GM23338 (cell line): ENCODE measurements around the gene SPTBN4. TPM values are rescaled to one million over a fixed set of nuclear protein-coding genes. Genes with fewer than 3 reads are reported as not detected.

Source experiments
- ATAC-seq: fragments of 200-7000 bp; cut with Tn5 transposase; 3 replicates; pipeline ENCODE4 v1.9.1; 2020
- DNase-seq: peaks from one replicate; pipeline ENCODE4 v3.0.0-alpha.2; 2015; ENCODE audit warnings: low spot score
- H2AFZ ChIP-seq: fragments of 200-600 bp; sonication (generic); 2 replicates; pipeline ENCODE4 v1.8.0; 2016; ENCODE audit warnings: antibody characterized with exemption, mild to moderate bottlenecking, moderate library complexity
- H3F3A ChIP-seq: fragments of 200-600 bp; sonication (generic); replicated peaks from 2 replicates; pipeline ENCODE4 v1.8.0; 2017; ENCODE audit warnings: antibody characterized with exemption, mixed run types, low read depth
- H3K27ac ChIP-seq: fragments of 200-600 bp; sonication (generic); 2 replicates; pipeline ENCODE4 v1.6.1; 2016; ENCODE audit warnings: low read depth
- H3K27me3 ChIP-seq: fragments of 200-600 bp; sonication (generic); 2 replicates; pipeline ENCODE4 v1.8.0; 2016; ENCODE audit warnings: mild to moderate bottlenecking, mixed run types, moderate library complexity; ENCODE audit not compliant: insufficient read depth
- H3K36me3 ChIP-seq: fragments of 200-600 bp; sonication (generic); 2 replicates; pipeline ENCODE4 v1.8.0; 2016; ENCODE audit warnings: mild to moderate bottlenecking; ENCODE audit not compliant: insufficient read depth
- H3K4me1 ChIP-seq: fragments of 200-600 bp; sonication (generic); 2 replicates; pipeline ENCODE4 v1.8.0; 2016; ENCODE audit warnings: mild to moderate bottlenecking, moderate library complexity; ENCODE audit not compliant: insufficient read depth
- H3K4me2 ChIP-seq: fragments of 200-600 bp; sonication (generic); 2 replicates; pipeline ENCODE4 v1.7.1; 2017; ENCODE audit warnings: mixed run types
- H3K4me3 ChIP-seq: fragments of 200-600 bp; sonication (generic); 2 replicates; pipeline ENCODE4 v1.6.1; 2016; ENCODE audit warnings: mixed run types
- H3K79me2 ChIP-seq: fragments of 200-600 bp; sonication (generic); replicated peaks from 2 replicates; pipeline ENCODE4 v1.8.0; 2017; ENCODE audit warnings: mild to moderate bottlenecking; ENCODE audit not compliant: insufficient read depth
- H3K9me2 ChIP-seq: fragments of 200-600 bp; sonication (generic); 2 replicates; pipeline ENCODE4 v1.8.0; 2017; ENCODE audit not compliant: insufficient read depth
- H4K20me1 ChIP-seq: fragments of 200-600 bp; sonication (generic); replicated peaks from 2 replicates; pipeline ENCODE4 v1.8.0; 2017; ENCODE audit warnings: mild to moderate bottlenecking; ENCODE audit not compliant: insufficient read depth
- H3K27ac Mint-ChIP-seq: 2 replicates; pipeline ENCODE4 v1.8.0; 2020; ENCODE audit warnings: inconsistent platforms, mild to moderate bottlenecking, moderate library complexity, mixed read lengths
- H3K27me3 Mint-ChIP-seq: 3 replicates; pipeline ENCODE4 v1.8.0; 2022; ENCODE audit warnings: low read depth, mild to moderate bottlenecking, moderate library complexity, mixed read lengths, inconsistent platforms; ENCODE audit not compliant: insufficient read depth, poor library complexity
- H3K36me3 Mint-ChIP-seq: 3 replicates; pipeline ENCODE4 v1.8.0; 2021; ENCODE audit warnings: low read depth, mild to moderate bottlenecking, inconsistent platforms, moderate library complexity, mixed read lengths
- H3K4me1 Mint-ChIP-seq: 3 replicates; pipeline ENCODE4 v1.8.0; 2020; ENCODE audit warnings: mild to moderate bottlenecking, inconsistent platforms, mixed read lengths
- H3K4me3 Mint-ChIP-seq: 3 replicates; pipeline ENCODE4 v1.8.0; 2021; ENCODE audit warnings: moderate library complexity, mild to moderate bottlenecking, inconsistent platforms, mixed read lengths
- H3K9me3 Mint-ChIP-seq: 3 replicates; pipeline ENCODE4 v1.8.0; 2020; ENCODE audit warnings: moderate library complexity, mild to moderate bottlenecking, inconsistent platforms, mixed read lengths
- CREB1 ChIP-seq: fragments of 250-450 bp; sonication (Bioruptor Pico); IDR thresholded peaks from 2 replicates; pipeline ENCODE4 v1.5.0; 2020; ENCODE audit warnings: low read depth, mild to moderate bottlenecking, moderate library complexity
- EZH2 ChIP-seq: fragments of 200-600 bp; sonication (generic); IDR thresholded peaks from one replicate; pipeline ENCODE4 v1.8.0; 2017; ENCODE audit warnings: antibody characterized with exemption, mild to moderate bottlenecking, low read depth; ENCODE audit not compliant: unreplicated experiment
- EZH2phosphoT487 ChIP-seq: fragments of 200-600 bp; sonication (generic); IDR thresholded peaks from one replicate; pipeline ENCODE4 v1.8.1; 2018; ENCODE audit warnings: antibody characterized with exemption; ENCODE audit not compliant: unreplicated experiment
- POLR2AphosphoS5 ChIP-seq: IDR thresholded peaks from 2 replicates; pipeline ENCODE4 v1.6.1; 2016; ENCODE audit warnings: antibody characterized with exemption, low read depth
- STAT1 ChIP-seq: IDR thresholded peaks from one replicate; pipeline ENCODE4 v1.6.1; 2016; ENCODE audit warnings: antibody characterized with exemption; ENCODE audit not compliant: unreplicated experiment
- ZNF114 ChIP-seq: fragments of 250-450 bp; sonication (Bioruptor Pico); IDR thresholded peaks from 2 replicates; pipeline ENCODE4 v1.5.0; 2020; ENCODE audit warnings: mild to moderate bottlenecking, moderate library complexity
- ZNF331 ChIP-seq: fragments of 250-450 bp; sonication (Bioruptor Pico); IDR thresholded peaks from 2 replicates; pipeline ENCODE4 v1.5.0; 2020; ENCODE audit warnings: low read depth, mild to moderate bottlenecking, moderate library complexity
- polyA plus RNA-seq: library from polyadenylated mRNA; unstranded; fragments of >200 nt; fragmentation: Nextera tagmentation; extraction: Ambion mirVana; gene quantifications from 2 replicates; pipeline ENCODE4 v1.2.1, GENCODE V29; 2016
- total RNA-seq: library from RNA; depleted of rRNA; stranded (reverse); fragments of >200 nt; shearing (Covaris generic); gene quantifications from 2 replicates; pipeline ENCODE4 v1.2.3, GENCODE V29; 2014
- TF ChIP-seq, protein P1 (sequence below), 2 experiments: fragments of 200-600 bp in 1 of 2; sonication (generic) in 1 of 2; conservative IDR thresholded peaks; 2 replicates each; pipeline versions ENCODE4 v1.5.1 to v1.6.1; 2016 to 2017; ENCODE audit warnings: antibody characterized with exemption in 2 of 2, low read depth in 2 of 2, mild to moderate bottlenecking in 2 of 2, moderate library complexity in 1 of 2
- TF ChIP-seq, protein P2 (sequence below): fragments of 250-450 bp; sonication (Bioruptor Pico); IDR thresholded peaks from 2 replicates; pipeline ENCODE4 v1.5.0; 2020; ENCODE audit warnings: mild to moderate bottlenecking, moderate library complexity

SPTBN4 gene
- total and polyA plus RNA-seq, 2 experiments from 2014 or later = 1.6 to 2.3 TPM

DNA sequence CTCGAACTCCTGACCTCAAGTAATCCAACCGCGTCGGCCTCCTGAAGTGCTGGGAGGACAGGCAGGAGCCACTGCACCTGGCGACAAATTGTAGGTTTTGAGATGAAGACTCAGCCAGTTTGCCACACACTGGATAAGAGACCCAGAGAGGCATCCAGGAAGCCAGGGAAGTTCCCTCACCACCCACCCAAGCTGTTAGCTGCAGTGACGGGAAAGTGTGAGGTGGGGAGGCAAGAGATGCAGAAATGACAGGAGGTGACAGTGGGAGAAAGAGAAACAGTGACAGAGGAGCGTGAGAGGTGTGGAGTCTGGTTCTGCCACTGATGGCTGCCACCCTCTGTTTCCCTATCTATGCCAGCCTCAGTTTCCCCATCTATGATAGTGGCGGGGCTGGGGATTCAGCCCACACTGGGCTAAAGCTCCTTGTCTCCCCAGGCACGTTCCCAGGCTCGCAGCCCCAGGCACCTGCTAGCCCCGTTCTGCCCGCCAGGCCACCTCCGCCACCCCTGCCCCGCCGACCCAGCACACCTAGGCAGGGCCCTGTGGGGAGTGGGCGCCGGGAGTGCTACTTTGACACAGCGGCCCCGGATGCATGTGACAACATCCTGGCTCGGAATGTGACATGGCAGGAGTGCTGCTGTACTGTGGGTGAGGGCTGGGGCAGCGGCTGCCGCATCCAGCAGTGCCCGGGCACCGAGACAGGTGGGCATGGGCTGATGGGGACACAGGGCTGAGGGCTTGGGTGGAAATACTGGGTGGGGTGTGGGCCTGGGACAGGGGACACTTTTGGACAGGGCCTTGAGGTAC is 155.4 kb downstream of the SPTBN4 start:
- Histone ChIP-seq H3K27ac (no peak overlapping the region), H3K9me2 (no peaks in the 10 kb centered on the region), H3K36me3 (peaks cover 12% of the 10 kb centered on the region; the same call in 1 of the 2 replicates), H3F3A (peaks cover 9% of the 10 kb centered on the region; the same call in 1 of the 2 replicates), H4K20me1 (peaks cover 2% of the 10 kb centered on the region; the same call in 1 of the 2 replicates), H3K4me1 (peaks cover 11% of the 10 kb centered on the region), H3K4me3 (no peak overlapping the region), H2AFZ (no peak overlapping the region), H3K27me3 (no peaks in the 10 kb centered on the region), H3K79me2 (no peaks in the 10 kb centered on the region), H3K4me2 (no peak overlapping the region)
- Mint-ChIP-seq H3K27ac (no peak overlapping the region), H3K36me3 (peaks cover 45% of the 10 kb centered on the region), H3K27me3 (peaks cover 9% of the 10 kb centered on the region), H3K4me3 (no peak overlapping the region), H3K4me1 (peaks cover 16% of the 10 kb centered on the region), H3K9me3 (no peaks in the 10 kb centered on the region; the same call in 2 of the 3 replicates)
- ATAC-seq (no peak), DNase-seq (no peak)
- TF ChIP-seq EZH2 (no peak), CREB1 (no peak), STAT1 (no peak), POLR2AphosphoS5 (no peak), ZNF331 (CRISPR knock-in tag) (no peak), ZNF114 (no peak), EZH2phosphoT487 (no peak)
- TF ChIP-seq, protein P1, sequence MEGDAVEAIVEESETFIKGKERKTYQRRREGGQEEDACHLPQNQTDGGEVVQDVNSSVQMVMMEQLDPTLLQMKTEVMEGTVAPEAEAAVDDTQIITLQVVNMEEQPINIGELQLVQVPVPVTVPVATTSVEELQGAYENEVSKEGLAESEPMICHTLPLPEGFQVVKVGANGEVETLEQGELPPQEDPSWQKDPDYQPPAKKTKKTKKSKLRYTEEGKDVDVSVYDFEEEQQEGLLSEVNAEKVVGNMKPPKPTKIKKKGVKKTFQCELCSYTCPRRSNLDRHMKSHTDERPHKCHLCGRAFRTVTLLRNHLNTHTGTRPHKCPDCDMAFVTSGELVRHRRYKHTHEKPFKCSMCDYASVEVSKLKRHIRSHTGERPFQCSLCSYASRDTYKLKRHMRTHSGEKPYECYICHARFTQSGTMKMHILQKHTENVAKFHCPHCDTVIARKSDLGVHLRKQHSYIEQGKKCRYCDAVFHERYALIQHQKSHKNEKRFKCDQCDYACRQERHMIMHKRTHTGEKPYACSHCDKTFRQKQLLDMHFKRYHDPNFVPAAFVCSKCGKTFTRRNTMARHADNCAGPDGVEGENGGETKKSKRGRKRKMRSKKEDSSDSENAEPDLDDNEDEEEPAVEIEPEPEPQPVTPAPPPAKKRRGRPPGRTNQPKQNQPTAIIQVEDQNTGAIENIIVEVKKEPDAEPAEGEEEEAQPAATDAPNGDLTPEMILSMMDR (conservative IDR thresholded peaks at IDR 0.05; ENCODE audit: low read depth in 2 of 2) = no peak
- TF ChIP-seq, protein P2, sequence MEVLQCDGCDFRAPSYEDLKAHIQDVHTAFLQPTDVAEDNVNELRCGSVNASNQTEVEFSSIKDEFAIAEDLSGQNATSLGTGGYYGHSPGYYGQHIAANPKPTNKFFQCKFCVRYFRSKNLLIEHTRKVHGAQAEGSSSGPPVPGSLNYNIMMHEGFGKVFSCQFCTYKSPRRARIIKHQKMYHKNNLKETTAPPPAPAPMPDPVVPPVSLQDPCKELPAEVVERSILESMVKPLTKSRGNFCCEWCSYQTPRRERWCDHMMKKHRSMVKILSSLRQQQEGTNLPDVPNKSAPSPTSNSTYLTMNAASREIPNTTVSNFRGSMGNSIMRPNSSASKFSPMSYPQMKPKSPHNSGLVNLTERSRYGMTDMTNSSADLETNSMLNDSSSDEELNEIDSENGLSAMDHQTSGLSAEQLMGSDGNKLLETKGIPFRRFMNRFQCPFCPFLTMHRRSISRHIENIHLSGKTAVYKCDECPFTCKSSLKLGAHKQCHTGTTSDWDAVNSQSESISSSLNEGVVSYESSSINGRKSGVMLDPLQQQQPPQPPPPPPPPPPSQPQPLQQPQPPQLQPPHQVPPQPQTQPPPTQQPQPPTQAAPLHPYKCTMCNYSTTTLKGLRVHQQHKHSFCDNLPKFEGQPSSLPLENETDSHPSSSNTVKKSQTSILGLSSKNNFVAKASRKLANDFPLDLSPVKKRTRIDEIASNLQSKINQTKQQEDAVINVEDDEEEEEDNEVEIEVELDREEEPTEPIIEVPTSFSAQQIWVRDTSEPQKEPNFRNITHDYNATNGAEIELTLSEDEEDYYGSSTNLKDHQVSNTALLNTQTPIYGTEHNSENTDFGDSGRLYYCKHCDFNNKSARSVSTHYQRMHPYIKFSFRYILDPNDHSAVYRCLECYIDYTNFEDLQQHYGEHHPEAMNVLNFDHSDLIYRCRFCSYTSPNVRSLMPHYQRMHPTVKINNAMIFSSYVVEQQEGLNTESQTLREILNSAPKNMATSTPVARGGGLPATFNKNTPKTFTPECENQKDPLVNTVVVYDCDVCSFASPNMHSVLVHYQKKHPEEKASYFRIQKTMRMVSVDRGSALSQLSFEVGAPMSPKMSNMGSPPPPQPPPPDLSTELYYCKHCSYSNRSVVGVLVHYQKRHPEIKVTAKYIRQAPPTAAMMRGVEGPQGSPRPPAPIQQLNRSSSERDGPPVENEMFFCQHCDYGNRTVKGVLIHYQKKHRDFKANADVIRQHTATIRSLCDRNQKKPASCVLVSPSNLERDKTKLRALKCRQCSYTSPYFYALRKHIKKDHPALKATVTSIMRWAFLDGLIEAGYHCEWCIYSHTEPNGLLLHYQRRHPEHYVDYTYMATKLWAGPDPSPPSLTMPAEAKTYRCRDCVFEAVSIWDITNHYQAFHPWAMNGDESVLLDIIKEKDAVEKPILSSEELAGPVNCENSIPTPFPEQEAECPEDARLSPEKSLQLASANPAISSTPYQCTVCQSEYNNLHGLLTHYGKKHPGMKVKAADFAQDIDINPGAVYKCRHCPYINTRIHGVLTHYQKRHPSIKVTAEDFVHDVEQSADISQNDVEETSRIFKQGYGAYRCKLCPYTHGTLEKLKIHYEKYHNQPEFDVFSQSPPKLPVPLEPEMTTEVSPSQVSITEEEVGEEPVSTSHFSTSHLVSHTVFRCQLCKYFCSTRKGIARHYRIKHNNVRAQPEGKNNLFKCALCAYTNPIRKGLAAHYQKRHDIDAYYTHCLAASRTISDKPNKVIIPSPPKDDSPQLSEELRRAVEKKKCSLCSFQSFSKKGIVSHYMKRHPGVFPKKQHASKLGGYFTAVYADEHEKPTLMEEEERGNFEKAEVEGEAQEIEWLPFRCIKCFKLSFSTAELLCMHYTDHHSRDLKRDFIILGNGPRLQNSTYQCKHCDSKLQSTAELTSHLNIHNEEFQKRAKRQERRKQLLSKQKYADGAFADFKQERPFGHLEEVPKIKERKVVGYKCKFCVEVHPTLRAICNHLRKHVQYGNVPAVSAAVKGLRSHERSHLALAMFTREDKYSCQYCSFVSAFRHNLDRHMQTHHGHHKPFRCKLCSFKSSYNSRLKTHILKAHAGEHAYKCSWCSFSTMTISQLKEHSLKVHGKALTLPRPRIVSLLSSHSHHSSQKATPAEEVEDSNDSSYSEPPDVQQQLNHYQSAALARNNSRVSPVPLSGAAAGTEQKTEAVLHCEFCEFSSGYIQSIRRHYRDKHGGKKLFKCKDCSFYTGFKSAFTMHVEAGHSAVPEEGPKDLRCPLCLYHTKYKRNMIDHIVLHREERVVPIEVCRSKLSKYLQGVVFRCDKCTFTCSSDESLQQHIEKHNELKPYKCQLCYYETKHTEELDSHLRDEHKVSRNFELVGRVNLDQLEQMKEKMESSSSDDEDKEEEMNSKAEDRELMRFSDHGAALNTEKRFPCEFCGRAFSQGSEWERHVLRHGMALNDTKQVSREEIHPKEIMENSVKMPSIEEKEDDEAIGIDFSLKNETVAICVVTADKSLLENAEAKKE (CRISPR knock-in tag) = no peak
